ENCODE results near the gene GBF1. TPM values are rescaled to one million over a fixed set of nuclear protein-coding genes. Genes with fewer than 3 reads are reported as not detected.

GBF1 gene
- total and polyA plus RNA-seq, 4 donors, result 6.0 to 27.2 (median 15.2) TPM

- WGBS, result under 1% methylated on average over 71 of the region's 71 CpGs
- peaks cover 11 to 30% (median 15%) of the 10 kb centered on the region in 4 donors for H3K4me1 ChIP-seq (ENCODE audit: control insufficient read depth in 4 of 4, insufficient read depth in 4 of 4, low read length in 3 of 4)
- peak; percentile 53 for TF ChIP-seq REST (IDR thresholded peaks at IDR 0.05)
- peak; percentile 84 to 86 for TF ChIP-seq RAD21 (IDR thresholded peaks at IDR 0.05)
- peak; percentile 80 for TF ChIP-seq YY1 (IDR thresholded peaks at IDR 0.05)
- no peak for TF ChIP-seq CTCF (IDR thresholded peaks at IDR 0.05; ENCODE audit: low read depth, low read length, missing input control)
- peak in 1 of 2 donors; percentile 67 for TF ChIP-seq GABPA (IDR thresholded peaks at IDR 0.05 in 1 of 2, conservative IDR thresholded peaks at IDR 0.05 in 1 of 2)
- TF ChIP-seq ATF3 (IDR thresholded peaks at IDR 0.05), result no peak
- peak; percentile 5 to 12 for TF ChIP-seq HNF4A (conservative IDR thresholded peaks at IDR 0.05)
- TF ChIP-seq FOXA1 (IDR thresholded peaks at IDR 0.05), result no peak
- TF ChIP-seq TAF1 (conservative IDR thresholded peaks at IDR 0.05), result peak; percentile 83
- peak in 1 of 2 donors; percentile 29 for TF ChIP-seq RXRA (IDR thresholded peaks at IDR 0.05)
- TF ChIP-seq FOXA2 (IDR thresholded peaks at IDR 0.05), result no peak
- TF ChIP-seq MAX (IDR thresholded peaks at IDR 0.05), result peak; percentile 71
- TF ChIP-seq JUND (IDR thresholded peaks at IDR 0.05), result peak; percentile 23 to 54
- TF ChIP-seq ZBTB33 (IDR thresholded peaks at IDR 0.05), result no peak
- peak; percentile 66 for TF ChIP-seq SP1 (IDR thresholded peaks at IDR 0.05)
- peak; percentile 52 for TF ChIP-seq NR2F2 (IDR thresholded peaks at IDR 0.05)
- no peak for TF ChIP-seq HNF4G (IDR thresholded peaks at IDR 0.05)
- TF ChIP-seq EGR1 (IDR thresholded peaks at IDR 0.05; ENCODE audit: low read depth in 2 of 2), result peak; percentile 66 to 78
- H3K9me3 ChIP-seq (ENCODE audit: control insufficient read depth in 4 of 4, low read length in 3 of 4), result no peaks in the 10 kb centered on the region
- peak overlapping the region; percentile 84 to 92 (median 87) for H3K4me3 ChIP-seq (ENCODE audit: low read depth in 1 of 3, low read length in 3 of 3)
- peak overlapping the region; percentile 57 to 82 for H3K9ac ChIP-seq (ENCODE audit: low read depth in 1 of 2, low read length in 2 of 2)
- DNase-seq (ENCODE audit: low spot score), result peak; percentile 90
- peak overlapping the region; percentile 96 to 99 for H3K27ac ChIP-seq (ENCODE audit: low read depth in 1 of 2, low read length in 2 of 2)
- H3K27me3 ChIP-seq (ENCODE audit: control insufficient read depth in 4 of 4, insufficient read depth in 4 of 4, low read length in 3 of 4), result no peaks in the 10 kb centered on the region
- peaks cover 0 to 8% (median 1%) of the 10 kb centered on the region in 4 donors for H3K36me3 ChIP-seq (ENCODE audit: control insufficient read depth in 4 of 4, insufficient read depth in 3 of 4, low read depth in 1 of 4, low read length in 3 of 4)
Observed at GRCh38 chr10:102394079-102394800, 148.9 kb downstream of the GBF1 start.
